OCI-LY3 (cell line): ENCODE measurements around the gene METTL6.
A peak's percentile ranks its signal among the peaks of the same experiment; 100 is the strongest.

ENCODE experiments used
- EZH2phosphoT487 ChIP-seq: fragments of 200-600 bp; shearing (Covaris generic); IDR thresholded peaks from 2 replicates; pipeline ENCODE4 v1.6.1; 2018; ENCODE audit warnings: antibody characterized with exemption, mixed run types, low read depth
- TF ChIP-seq, protein P1 (sequence below): fragments of 200-600, 300-600 bp; sonication (generic); IDR thresholded peaks from 2 replicates; pipeline ENCODE4 v1.5.1; 2014; ENCODE audit warnings: antibody characterized with exemption, low read length, low read depth

DNA sequence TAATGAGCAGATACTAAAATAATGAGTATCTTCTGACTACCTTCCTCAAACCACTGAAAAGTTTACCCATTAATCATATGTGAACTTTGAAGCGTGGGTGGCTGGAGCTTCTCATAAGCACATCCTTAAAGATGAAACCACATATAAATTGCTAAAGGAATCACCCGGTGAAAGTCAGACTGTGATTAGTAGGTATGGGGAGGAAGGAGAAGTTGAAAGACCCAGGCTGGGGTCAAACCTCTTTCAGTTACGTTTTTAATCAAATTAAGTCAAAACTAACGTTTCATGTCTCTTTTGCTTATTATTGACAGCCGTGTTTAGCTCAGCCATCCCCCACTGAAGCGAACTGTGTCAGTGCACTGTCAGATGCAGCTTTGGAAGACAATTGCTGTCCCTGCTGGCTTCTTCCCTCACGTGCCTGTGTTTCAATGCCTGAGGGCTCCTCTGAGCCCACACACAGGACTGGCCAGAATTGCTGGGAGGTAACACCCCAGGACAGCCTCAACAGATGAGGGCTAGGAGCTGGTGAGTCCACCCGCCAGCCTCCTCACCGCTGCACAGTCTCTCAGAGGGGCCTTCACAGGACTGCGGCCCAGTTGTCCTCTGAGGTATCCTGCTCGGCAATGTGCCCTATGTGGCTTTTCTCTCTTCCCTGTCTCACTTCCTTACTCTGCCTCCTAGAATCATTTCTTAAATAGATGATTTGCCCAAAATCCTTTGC, 65.7 kb downstream of the METTL6 start:
- TF ChIP-seq EZH2phosphoT487 = peak; percentile 95
- TF ChIP-seq, protein P1, sequence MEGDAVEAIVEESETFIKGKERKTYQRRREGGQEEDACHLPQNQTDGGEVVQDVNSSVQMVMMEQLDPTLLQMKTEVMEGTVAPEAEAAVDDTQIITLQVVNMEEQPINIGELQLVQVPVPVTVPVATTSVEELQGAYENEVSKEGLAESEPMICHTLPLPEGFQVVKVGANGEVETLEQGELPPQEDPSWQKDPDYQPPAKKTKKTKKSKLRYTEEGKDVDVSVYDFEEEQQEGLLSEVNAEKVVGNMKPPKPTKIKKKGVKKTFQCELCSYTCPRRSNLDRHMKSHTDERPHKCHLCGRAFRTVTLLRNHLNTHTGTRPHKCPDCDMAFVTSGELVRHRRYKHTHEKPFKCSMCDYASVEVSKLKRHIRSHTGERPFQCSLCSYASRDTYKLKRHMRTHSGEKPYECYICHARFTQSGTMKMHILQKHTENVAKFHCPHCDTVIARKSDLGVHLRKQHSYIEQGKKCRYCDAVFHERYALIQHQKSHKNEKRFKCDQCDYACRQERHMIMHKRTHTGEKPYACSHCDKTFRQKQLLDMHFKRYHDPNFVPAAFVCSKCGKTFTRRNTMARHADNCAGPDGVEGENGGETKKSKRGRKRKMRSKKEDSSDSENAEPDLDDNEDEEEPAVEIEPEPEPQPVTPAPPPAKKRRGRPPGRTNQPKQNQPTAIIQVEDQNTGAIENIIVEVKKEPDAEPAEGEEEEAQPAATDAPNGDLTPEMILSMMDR = no peak
